ENCODE measurements around the gene RALGAPA2.

DNA sequence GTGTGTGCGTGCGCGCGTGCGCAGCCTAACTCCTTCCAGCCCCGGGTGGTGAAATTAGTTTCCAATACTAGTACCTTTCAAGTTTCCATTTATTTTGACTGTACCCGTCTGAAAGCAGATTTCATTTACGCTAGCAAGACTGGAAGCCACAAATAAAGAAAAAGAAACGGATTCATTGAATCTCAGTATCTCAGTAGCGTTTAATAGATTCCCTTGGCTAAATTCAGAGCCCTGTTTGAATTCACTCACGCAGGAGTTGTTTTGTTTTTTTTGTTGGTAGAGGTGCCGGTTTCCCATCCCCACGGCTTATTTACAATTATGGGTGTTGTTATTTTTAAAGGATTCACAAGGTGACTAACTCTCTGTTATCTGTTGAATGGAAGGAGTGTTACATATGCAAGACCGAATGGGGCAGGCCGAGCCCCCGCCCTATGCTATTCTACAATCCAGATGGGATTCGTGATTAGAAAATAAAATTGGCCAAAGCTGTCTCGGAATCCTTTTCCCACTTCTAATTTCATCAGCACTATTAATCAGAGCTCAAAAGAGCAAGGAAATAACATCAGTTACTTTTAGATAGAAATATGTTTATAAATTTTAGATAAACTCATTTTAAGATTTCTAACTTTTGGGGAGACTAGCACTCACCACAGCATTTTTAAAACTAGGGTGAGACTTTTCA lies 346.8 kb downstream of the RALGAPA2 start:
- TF ChIP-seq EZH2phosphoT487 (IDR thresholded peaks at IDR 0.05; ENCODE audit: borderline replicate concordance, low read length): no peak
- TF ChIP-seq, protein P1, sequence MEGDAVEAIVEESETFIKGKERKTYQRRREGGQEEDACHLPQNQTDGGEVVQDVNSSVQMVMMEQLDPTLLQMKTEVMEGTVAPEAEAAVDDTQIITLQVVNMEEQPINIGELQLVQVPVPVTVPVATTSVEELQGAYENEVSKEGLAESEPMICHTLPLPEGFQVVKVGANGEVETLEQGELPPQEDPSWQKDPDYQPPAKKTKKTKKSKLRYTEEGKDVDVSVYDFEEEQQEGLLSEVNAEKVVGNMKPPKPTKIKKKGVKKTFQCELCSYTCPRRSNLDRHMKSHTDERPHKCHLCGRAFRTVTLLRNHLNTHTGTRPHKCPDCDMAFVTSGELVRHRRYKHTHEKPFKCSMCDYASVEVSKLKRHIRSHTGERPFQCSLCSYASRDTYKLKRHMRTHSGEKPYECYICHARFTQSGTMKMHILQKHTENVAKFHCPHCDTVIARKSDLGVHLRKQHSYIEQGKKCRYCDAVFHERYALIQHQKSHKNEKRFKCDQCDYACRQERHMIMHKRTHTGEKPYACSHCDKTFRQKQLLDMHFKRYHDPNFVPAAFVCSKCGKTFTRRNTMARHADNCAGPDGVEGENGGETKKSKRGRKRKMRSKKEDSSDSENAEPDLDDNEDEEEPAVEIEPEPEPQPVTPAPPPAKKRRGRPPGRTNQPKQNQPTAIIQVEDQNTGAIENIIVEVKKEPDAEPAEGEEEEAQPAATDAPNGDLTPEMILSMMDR (conservative IDR thresholded peaks at IDR 0.05; ENCODE audit: low read depth, low read length): no peak
- no peak for TF ChIP-seq EZH2 (IDR thresholded peaks at IDR 0.05; ENCODE audit: low read length, unreplicated experiment)
